Measurements from ENCODE around the gene RSAD2.
"Not testable (repeated sequence)": the region's sequence is repeated elsewhere in the genome, so short reads cannot be mapped to it uniquely, and the experiment has no call there.

Gene RSAD2

GRCh38 chr2:6864231-6864754 is 13.3 kb upstream of the RSAD2 start:
- no peak for DNase-seq (ENCODE audit: low spot score)

- DNase-seq (ENCODE audit: low spot score): no peak
Observed at GRCh38 chr2:6864923-6865345, 12.6 kb upstream of the RSAD2 start.

GRCh38 chr2:6865346-6866274 is 12.0 kb upstream of the RSAD2 start, which contains the start of gene CMPK2:
CMPK2 (minus strand) TSS chr2:6865907; CDS start chr2:6865696, 211 bp downstream.
- DNase-seq (ENCODE audit: low spot score): peak; percentile 74

GRCh38 chr2:6866275-6866671 is 11.3 kb upstream of the RSAD2 start:
- peak; percentile 50 for DNase-seq (ENCODE audit: low spot score)

- no peak for DNase-seq (ENCODE audit: low spot score)
Observed at GRCh38 chr2:6866982-6867381, 10.6 kb upstream of the RSAD2 start.

GRCh38 chr2:6872394-6872793 is 5.2 kb upstream of the RSAD2 start:
- DNase-seq (ENCODE audit: low spot score): no peak

GRCh38 chr2:6874032-6874431 is 3.5 kb upstream of the RSAD2 start:
- DNase-seq (ENCODE audit: low spot score): no peak

- DNase-seq (ENCODE audit: low spot score): no peak
Observed at GRCh38 chr2:6876309-6876708, 1.3 kb upstream of the RSAD2 start.

- no peak for DNase-seq (ENCODE audit: low spot score)
Observed at GRCh38 chr2:6878549-6878948, 972 bp downstream of the RSAD2 start.

GRCh38 chr2:6879011-6879410 is 1.4 kb downstream of the RSAD2 start:
- DNase-seq (ENCODE audit: low spot score): no peak

- DNase-seq (ENCODE audit: low spot score): peak; percentile 62
Observed at GRCh38 chr2:6880200-6880733, 2.7 kb downstream of the RSAD2 start.

- no peak for DNase-seq (ENCODE audit: low spot score)
Observed at GRCh38 chr2:6881046-6881445, 3.5 kb downstream of the RSAD2 start.

- no peak for DNase-seq (ENCODE audit: low spot score)
Observed at GRCh38 chr2:6881516-6881915, 3.9 kb downstream of the RSAD2 start.

- no peak for DNase-seq (ENCODE audit: low spot score)
Observed at GRCh38 chr2:6883448-6884122, 6.0 kb downstream of the RSAD2 start.

GRCh38 chr2:6885551-6885950 is 8.0 kb downstream of the RSAD2 start:
- DNase-seq (ENCODE audit: low spot score): no peak

GRCh38 chr2:6885968-6886367 is 8.4 kb downstream of the RSAD2 start:
- no peak for DNase-seq (ENCODE audit: low spot score)

- no peak for DNase-seq (ENCODE audit: low spot score)
Observed at GRCh38 chr2:6887751-6888192, 10.2 kb downstream of the RSAD2 start.

GRCh38 chr2:6888724-6889123 is 11.1 kb downstream of the RSAD2 start:
- no peak for DNase-seq (ENCODE audit: low spot score)

GRCh38 chr2:6893876-6894482 is 16.4 kb downstream of the RSAD2 start:
- no peak for DNase-seq (ENCODE audit: low spot score)

- peak; percentile 58 for DNase-seq (ENCODE audit: low spot score)
Observed at GRCh38 chr2:6896930-6897759, 19.6 kb downstream of the RSAD2 start.

- not testable (repeated sequence) for DNase-seq (ENCODE audit: low spot score)
Observed at GRCh38 chr2:6902581-6902980, 25.0 kb downstream of the RSAD2 start.
